ENCODE results near the gene NHERF2.
"Not testable (repeated sequence)": the region's sequence is repeated elsewhere in the genome, so short reads cannot be mapped to it uniquely, and the experiment has no call there.

Gene NHERF2

DNA sequence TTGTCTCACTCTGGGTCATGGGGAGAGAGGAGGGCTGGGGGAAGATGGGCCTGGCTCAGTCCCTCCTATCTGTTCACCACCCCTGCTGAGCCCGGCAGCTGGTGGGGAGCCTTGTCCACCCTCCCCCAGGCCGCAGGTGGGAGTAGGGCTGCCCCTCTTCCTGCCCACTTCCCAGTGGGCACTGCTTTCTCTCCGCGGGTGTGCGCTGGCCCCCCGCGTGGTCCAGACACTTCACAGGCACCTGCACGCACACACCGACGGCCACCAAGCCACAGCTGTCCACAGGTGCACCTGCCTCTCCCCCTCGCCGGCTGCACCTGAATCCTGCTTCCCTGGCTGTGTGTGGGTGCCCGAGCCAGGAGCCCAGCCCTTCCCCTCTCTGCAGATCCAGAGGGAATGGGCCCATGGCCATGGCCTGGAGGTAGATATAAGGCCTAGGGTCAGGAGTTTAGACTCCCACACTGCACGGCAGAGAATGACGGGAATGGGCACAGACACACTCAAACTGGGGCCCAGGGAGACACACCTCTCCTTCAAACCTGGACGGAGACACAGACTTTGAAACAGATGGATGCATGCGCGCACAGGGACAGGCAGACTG is 2.0 kb downstream of the NHERF2 start:
- FAIRE-seq = no peak

DNA sequence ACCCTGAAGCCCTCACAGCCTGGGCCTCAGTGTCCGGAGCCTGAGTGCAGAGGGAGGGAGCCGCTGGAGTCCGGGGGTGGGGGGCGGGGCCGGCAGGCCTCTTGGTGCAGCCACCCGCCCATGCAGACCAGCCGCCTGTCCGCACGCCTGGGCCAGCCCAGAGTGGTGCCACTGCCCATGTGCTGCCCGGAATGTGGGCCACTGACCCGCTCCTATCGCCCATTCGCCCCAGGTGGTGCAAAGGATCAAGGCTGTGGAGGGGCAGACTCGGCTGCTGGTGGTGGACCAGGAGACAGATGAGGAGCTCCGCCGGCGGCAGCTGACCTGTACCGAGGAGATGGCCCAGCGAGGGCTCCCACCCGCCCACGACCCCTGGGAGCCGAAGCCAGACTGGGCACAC is 2.6 kb downstream of the NHERF2 start:
- no peak for FAIRE-seq

DNA sequence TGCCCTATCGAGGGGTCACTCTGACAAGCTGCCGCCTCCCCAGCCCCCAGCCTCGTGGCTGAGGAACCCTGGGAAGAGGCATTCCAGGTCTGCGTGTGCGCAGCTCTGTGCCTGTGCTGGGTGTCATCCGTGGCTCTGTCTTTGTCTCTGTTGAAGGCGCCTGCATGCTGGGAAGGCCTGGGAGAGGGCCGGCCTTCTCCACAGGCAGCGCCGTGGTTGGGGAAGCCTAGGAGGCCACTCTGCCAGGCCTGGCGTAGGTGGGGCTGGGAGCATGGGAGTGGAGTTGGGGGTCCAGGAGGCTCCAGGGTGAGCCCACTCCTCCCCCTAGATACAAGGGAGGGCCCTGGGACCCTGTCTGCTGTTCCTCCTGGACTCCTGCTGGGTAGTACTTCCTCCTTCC is 3.3 kb downstream of the NHERF2 start:
- FAIRE-seq = no peak

DNA sequence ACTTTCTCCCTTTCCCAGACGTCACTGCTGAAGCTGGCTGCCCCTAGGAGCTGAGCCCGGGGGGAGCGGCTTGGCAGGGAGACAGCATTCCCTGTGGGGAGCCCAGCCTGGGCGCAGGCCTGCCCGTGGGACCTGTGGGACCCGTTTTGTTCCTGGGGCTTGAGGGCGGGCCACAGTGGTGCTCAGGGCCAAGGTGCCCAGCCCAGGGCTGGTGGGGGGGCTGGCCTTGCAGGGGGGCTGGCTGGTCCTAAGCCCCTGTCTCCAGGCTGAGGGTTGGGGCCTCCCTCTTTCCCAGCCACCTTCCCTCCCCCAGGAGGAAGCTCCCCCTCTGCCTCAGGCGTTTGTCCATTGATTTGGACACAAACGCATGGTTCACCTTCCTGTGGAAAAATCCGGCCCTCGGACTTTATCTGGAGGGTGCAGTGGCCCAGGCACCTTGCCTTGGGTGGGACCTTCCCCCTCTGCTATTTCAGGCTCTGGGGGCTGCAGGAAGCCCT is 4.4 kb downstream of the NHERF2 start:
- no peak for FAIRE-seq

DNA sequence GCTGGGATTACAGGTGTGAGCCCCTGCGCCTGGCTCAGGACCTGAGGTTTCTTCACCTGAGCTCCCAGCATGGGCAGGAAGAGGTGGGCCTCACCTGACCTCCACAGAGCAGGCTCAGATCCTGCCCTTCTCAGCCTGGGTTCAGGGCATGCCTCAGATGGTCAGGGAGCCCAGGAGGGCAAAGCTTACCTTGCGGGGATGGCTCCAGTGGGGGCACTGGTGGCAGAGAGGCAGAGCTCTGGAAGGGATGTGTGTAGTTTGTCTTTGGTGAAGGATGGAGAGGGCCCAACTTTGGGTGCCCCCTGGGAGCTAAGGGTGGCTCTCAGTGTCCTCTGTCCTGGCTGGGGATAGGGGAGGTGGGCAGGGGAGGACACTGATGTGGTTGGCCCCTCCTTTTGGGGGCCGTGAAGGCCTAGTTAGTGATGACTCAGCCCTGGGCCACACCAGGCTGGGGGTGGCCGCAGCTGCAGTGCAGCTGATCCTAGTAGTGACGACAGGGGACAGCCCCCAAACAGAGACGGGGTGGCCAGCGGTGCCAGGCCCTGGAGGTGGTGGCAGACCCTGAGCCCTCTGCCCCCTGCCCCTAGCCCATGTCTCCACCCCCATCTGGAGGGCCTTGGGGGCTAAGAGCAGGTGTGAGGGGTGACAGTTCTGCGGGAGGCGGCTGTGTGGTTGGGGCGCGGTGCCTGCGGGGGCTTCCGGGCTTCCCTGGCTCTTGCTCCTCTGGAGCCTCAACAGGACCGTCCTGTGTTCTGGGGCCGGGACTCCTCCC is 5.8 kb downstream of the NHERF2 start:
- FAIRE-seq = no peak

DNA sequence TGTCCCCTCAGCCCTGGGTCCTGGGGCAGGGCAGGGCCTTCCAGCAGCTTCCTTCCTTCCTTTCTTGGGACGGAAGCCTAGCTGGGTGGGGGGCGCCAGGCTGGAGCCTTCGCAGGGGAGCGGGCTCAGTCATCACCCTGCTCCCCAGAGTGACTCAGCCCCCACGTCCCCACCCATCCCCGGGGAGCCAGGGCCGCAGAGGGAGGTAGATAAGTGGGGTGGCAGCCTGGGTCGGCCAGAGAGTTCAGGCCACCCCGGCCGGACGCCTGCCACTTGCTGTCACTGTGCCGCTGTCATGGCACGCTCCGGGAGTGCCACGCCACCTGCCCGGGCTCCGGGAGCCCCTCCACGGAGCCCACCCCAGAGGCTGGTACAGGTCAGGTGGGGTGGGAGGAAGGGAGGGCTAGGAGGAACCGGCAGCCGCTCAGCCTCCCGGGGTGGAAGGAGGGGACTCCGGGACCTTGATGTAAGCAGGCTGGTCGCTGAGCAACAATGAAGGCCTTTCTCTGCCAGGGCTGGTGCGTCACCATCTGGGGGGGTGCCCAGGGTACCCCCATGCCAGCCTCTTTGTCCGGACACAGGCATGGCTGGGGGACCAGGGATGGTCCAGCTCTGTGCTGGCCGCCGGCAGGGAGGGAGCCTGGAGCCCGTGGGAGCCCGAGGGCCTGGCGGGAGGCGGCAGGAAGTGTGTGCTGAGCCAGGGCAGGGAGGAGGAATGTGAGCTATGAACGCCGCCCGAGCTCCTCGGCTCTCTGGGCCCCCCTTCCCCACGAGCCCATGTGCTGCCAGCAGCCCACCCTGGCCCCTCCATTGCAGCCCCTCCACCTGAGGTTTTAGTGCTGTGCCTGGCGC is 6.6 kb downstream of the NHERF2 start:
- no peak for FAIRE-seq

DNA sequence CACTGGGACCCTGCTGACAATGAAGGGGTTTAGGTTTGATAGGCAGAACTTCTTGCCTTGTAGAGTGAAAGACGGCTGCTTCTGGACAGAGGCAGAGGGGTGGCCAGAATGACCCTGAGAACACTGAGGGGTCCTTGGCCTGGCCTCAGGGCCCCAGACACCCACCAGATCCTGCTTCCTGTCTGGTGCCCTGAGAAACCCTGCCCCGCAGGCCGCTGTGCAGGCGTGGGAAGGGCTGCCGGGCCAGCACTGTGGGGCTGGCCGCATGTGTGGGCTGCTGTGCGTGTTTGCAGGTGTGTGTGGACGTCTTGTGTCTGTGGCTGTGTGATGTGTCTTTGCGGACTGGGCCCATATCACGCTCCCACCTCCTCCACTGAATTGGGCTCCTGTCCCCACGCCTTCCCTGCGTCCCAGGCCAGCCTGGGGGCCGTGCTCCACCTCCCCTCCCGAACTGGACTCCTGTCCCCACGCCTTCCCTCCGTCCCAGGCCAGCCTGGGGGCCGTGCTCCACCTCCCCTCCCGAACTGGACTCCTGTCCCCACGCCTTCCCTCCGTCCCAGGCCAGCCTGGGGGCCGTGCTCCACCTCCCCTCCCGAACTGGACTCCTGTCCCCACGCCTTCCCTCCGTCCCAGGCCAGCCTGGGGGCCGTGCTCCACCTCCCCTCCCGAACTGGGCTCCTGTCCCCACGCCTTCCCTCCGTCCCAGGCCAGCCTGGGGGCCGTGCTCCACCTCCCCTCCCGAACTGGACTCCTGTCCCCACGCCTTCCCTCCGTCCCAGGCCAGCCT is 7.4 kb downstream of the NHERF2 start:
- FAIRE-seq = not testable (repeated sequence)

DNA sequence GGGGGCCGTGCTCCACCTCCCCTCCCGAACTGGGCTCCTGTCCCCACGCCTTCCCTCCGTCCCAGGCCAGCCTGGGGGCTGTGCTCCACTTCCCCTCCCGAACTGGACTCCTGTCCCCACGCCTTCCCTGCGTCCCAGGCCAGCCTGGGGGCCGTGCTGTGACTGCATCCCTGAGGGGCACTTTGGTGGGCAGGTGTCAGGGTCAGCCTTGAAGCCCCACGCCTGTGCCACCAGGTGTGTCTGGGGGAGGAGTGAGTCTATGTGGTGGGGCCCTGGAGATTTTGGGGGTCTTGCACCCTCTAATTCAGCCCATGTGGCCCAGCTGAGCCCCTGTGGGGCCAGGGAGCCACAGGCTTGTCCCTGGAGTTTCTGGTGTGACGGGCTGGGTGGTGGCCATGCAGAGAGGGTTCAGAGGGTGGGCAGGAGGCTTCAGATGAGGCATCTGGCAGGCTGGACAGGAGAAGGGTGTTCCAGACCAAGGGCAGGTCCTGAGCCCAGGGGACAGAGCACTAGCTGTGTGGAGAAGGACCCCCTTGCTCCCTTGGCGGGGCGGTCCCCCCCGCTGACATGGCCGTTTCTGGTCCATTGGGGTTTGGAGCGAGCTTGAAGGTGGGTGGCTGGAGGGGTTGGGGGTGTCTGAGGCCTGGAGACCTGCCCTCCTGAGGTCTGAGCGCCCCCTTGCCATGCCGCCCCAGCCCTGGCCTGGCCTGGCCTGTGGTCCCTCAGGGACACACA is 8.2 kb downstream of the NHERF2 start:
- no peak for FAIRE-seq

DNA sequence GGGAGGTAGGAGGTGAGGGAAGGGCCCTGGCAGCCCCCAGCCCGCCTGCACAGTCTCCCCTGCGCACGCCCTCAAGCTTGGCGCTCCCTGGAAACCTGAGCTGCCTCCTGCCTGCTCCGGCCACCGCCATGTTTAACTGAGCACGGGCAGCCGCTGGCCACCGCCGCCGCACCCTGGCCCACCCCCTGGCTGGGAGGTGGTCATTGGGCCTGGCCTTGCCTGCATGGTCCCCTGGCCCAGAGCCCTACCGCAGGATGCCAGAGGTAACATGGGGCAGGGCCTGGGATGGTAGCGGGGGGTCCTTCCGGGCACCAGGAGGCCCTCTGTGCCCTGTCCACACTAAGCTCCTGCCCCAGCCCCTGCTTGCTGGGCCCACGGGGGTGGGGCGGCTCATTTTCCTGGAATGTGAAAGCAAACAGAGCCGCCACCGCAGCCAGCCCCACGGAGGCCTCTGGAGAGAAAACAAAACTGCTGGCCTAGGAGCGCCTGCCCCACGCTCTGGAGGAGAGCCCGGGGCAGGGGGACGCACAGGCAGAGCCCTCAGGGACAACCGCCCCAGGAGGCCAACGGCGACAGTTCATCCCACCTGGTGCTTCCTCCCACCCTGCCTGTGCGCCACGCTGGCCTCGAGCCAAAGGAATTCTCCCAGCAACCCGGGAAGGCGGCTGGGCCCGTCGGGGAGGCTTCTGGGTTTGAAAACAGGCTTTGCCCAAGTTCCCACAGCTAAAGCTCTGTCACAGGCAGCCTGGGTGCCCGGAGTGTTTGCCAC is 8.9 kb downstream of the NHERF2 start:
- FAIRE-seq = no peak

DNA sequence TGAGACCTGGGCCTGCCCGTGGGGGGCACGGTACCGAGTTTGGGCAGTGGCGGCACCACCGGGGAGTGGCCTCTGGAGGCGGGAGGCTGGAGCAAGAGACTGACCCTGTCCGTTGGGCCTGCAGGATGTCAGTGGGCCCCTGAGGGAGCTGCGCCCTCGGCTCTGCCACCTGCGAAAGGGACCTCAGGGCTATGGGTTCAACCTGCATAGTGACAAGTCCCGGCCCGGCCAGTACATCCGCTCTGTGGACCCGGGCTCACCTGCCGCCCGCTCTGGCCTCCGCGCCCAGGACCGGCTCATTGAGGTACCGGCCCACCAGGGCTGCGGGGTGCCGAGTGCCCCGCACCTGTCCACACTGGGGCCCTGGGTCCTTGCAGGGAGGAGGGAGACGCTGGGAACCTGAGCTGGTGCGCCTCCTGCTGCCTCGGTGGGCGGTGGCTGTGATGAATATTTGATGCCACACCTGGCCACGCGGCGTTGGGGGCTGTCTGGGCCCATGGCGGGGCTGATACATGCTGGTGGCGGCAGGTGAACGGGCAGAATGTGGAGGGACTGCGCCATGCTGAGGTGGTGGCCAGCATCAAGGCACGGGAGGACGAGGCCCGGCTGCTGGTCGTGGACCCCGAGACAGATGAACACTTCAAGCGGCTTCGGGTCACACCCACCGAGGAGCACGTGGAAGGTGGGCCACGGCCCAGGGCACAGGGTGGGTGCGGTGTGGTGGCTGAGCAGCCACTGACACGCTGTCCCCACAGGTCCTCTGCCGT is 9.7 kb downstream of the NHERF2 start:
- no peak for FAIRE-seq

DNA sequence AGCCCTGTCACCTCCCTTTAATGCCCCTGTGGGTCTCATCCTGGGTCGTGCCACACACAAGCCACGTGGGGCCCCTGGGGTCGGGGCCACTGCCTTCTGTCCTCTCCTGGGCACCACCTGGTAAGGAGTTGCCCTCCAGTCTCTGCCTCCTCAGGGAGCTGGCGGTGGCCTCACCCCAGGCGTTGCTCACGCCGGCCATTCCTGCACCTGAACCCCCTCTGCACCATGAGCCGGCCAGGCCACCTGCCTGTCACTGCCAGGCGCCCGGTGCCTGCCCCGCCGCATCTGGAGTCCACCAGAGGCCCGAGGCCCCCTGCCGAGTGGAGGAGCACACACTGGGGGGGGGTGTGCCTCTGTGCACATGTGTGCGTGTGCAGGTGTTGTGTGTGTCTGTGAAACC is 10.4 kb downstream of the NHERF2 start:
- FAIRE-seq = no peak

DNA sequence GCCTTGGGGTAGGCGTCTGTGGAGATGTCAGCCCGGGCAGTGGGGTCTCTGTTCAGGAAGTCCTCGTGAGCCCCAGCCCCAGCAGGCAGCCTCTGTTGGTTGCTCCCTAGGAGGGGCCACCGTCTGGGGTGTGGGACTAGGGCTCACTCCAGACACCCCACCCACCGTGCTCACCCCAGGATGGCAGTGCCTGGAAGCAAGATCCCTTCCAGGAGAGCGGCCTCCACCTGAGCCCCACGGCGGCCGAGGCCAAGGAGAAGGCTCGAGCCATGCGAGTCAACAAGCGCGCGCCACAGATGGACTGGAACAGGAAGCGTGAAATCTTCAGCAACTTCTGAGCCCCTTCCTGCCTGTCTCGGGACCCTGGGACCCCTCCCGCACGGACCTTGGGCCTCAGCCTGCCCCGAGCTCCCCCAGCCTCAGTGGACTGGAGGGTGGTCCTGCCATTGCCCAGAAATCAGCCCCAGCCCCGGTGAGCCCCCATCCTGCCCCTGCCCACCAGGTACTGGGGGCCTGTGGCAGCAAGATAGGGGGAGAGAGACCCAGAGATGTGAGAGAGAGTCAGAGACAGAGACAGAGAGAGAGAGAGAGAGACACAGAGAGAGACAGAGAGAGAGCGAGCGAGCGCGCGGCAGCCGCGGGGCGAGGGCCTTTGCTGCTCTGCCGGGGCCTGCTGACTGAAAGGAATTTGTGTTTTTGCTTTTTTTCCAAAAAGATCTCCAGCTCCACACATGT is 11.1 kb downstream of the NHERF2 start:
- FAIRE-seq = no peak

DNA sequence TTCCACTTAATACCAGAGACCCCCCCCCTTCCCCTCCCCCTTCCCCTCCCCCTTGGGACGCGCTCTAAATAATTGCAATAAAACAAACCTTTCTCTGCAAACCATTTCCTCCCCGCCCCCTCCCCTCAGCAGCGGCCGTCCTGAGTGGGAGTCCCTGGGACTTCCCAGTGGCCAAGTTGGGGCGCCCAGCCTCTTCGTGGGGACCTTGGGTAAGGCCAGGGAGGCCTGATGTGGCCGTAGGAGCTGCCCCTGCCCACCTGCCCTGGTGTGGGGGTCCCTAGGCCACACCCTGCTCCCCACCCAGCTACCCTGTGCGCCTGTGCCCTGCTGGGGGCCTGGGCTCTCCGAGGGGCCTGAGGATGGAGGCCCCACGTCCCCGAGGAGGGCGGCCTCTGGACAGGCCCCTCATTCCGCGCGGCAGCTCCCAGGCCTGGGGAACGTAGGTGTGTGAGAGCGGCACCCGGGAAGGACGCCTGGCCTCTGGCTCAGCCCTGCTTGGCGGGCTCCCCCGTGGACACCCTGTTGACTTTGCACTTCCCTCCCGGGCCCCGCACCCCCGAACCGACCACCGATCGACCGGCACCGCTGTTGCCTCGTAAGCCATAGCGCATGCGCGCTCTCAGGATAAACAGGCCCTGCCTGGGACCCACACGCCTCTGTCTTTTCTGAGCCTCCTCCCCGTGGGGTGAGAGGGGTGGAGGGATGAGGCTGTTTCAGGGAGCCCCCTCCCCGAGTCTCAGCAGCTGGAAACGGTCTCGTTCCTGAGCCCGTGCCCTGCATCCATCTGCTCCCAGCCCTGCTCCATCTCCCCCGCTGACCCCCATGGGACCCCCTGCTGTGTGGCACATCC is 11.9 kb downstream of the NHERF2 start:
- FAIRE-seq = no peak

DNA sequence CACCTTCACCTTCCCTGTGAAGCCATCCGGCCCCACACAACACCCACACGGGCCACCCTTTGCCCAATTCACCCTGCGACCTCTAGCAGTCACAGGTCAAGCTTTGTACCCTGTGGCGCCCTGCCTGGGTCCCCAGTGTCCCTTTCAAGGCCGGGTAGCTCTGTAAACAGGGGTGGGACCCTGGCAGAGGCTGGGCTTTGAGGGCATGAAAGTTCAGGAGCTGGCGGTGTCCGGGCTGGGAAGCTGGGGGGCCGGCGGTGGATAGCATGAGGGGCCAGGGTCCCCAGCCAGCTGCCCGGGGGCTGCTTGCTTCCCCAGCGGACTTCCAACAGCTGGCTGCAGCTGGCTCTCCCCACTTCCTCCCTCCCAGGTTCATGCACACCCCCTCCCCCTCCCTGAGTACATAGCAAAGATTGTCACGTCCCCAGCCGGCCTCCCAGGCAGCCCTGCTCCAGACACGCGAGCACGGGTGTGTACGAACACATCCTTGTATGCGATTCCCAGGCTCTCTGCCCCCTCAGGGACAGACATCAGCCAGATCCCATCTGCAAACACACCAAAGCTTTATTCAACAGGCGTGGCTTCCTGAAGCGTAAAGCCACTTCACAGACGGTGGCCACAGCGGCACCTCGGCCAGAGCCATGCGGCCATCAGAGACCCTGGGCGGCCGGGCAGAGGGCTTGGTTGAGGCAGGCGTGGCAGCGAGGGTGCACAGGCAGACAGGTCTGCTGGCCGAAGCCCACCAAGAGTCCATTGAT is 12.8 kb downstream of the NHERF2 start:
- FAIRE-seq = no peak

DNA sequence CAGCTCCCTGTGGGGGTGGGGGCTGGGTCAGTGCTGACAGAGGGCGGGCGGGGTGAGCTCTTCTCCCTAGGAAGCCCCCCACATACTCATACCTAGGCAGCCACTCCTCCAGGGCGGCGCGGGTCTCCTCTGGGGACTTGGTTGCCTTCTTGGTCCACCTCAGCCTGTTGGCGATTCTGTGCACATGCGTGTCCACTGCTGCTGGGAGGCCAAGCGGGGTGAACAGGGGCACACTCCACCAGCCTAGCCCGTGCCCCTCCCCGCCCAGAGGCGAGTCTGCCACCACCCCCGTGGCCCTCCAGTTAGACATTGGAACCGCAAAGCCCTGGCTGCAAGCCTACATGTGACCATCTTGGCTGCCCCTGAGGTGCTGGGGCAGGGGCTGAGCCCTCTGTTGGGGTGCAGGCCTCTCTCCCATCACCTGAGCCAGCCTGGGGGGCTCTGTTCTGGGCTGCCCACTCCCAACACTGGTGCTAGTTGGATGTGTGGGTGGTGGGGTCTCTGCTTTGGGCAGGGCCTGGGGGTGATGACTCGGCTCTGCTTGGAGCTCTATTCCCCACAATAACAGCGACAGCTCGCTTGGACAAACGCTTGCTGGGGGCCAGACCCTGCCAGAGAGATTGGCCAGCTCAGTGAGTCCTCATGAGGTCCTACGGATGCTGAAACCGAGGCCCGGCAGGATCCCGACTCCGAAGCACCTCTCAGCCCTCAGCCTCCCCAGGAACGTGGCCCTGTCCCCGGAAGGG is 13.5 kb downstream of the NHERF2 start:
- FAIRE-seq = no peak

DNA sequence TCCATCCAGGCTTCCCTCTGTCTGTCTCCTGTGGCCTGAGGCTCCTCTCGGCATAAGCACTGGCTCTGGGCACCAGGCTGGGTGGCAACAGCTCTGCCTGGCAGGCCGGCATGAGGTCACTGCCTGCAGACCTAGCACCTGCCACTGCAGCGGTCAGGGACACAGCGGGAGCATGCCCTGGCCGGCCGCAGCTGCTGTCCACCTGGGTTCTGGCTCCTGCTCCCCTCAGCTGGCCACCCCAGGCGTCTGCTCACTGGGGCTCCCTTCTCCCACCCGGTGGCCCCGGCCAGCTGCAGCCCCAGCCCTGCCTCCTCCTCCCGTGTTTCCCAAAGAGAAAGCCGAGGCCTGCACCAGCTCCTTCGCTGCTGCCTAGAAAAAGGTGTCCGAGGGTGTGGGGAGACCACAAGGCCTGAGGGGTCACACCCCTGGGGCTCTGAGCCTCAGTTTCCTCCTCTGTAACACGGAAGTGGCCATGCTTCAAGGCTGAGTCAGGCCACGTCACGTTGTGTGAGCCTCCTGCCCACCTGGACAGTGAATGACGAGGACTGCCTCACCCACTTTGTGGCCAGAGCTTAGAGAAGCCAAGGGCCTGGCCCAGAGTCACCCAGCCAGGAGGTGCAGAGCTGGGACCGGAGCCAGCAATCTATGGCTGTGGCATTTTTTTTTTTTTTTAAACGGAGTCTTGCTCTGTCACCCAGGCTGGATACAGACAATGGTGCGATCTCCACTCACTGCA is 14.3 kb downstream of the NHERF2 start:
- no peak for FAIRE-seq
